Activated naive CD8-positive, alpha-beta T cell treated with anti-CD3 and anti-CD28 coated beads, Interleukin-2, amount 50 U/mL, for 24 hours (primary cell): Measurements from ENCODE around the gene CLCA4.
"Not testable (repeated sequence)": the region's sequence is repeated elsewhere in the genome, so short reads cannot be mapped to it uniquely, and the experiment has no call there.

Experiments used
- ATAC-seq: fragments of 150-1000 bp; cut with Tn5 transposase; one replicate; pipeline ENCODE4 v1.10.0; 2021
- DNase-seq: peaks from one replicate; pipeline ENCODE4 v3.0.0; 2021
- H3K27ac Mint-ChIP-seq: one replicate; pipeline ENCODE4 v1.8.0; 2021; ENCODE audit warnings: mild to moderate bottlenecking, mixed read lengths
- H3K27me3 Mint-ChIP-seq: one replicate; pipeline ENCODE4 v1.8.0; 2021; ENCODE audit warnings: mixed read lengths
- H3K36me3 Mint-ChIP-seq: one replicate; pipeline ENCODE4 v1.8.0; 2021; ENCODE audit warnings: low read depth, mixed read lengths
- H3K4me1 Mint-ChIP-seq: one replicate; pipeline ENCODE4 v1.8.0; 2021; ENCODE audit warnings: mixed read lengths
- H3K4me3 Mint-ChIP-seq: one replicate; pipeline ENCODE4 v1.8.0; 2021; ENCODE audit warnings: mild to moderate bottlenecking, moderate library complexity, mixed read lengths
- H3K9me3 Mint-ChIP-seq: one replicate; pipeline ENCODE4 v1.8.0; 2021; ENCODE audit warnings: mixed read lengths

CLCA4 gene

DNA sequence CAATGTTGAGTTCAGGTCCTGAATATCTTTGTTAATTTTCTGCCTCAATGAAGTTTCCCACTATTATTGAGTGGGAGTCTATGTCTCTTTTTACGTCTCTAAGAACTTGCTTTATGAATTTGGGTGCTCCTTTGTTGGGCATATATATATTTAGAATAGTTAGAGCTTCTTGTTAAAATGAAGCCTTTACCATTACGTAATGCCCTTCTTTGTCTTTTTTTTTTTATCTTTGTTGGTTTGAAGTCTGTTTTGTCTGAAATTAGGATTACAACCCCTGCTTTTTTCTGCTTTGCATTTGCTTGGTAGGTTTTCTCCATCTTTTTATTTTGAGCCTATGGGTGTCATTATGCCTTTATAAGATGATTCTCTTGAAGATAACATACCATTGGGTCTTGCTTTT, 10.9 kb downstream of the CLCA4 start:
- ATAC-seq (no peak), DNase-seq (no peak)
- Mint-ChIP-seq H3K27me3 (peaks cover 12% of the 10 kb centered on the region), H3K36me3 (peaks cover 3% of the 10 kb centered on the region), H3K4me1 (no peaks in the 10 kb centered on the region), H3K9me3 (peaks cover 19% of the 10 kb centered on the region), H3K27ac (no peak overlapping the region), H3K4me3 (no peak overlapping the region)

DNA sequence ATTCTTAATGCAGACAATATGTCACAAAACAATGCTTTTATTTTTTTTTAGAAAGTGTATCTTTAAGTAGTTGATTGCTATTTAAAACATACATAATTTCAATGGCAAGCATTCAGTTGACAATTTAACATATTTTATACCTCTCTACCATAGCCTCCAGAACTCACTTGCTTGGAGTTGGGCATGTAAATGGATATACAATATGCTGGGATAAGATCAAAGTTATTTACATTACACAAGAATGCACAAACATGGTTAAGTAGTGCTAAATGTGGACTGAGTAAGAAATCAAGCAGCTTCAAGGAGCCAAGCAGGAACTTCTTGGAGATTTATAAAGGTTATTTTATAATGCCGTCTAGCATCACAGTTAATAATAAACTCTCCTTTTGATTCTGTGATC, 17.0 kb downstream of the CLCA4 start:
- ATAC-seq (no peak), DNase-seq (no peak)
- H3K4me3 Mint-ChIP-seq = no peak overlapping the region
- peaks cover 1% of the 10 kb centered on the region for H3K36me3 Mint-ChIP-seq
- peaks cover 11% of the 10 kb centered on the region for H3K27me3 Mint-ChIP-seq
- peaks cover 7% of the 10 kb centered on the region for H3K9me3 Mint-ChIP-seq
- no peaks in the 10 kb centered on the region for H3K4me1 Mint-ChIP-seq
- H3K27ac Mint-ChIP-seq = no peak overlapping the region

DNA sequence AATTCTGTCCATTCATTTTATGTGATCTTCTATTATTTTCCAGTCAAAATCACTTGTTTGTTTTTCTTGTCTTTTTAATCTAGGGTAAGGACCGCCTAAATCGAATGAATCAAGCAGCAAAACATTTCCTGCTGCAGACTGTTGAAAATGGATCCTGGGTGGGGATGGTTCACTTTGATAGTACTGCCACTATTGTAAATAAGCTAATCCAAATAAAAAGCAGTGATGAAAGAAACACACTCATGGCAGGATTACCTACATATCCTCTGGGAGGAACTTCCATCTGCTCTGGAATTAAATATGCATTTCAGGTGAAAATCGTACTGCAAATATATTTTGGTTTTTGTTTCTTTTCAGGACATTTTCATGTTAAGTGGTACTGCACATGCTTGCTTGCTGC, 20.5 kb downstream of the CLCA4 start:
- ATAC-seq (no peak), DNase-seq (no peak)
- Mint-ChIP-seq H3K4me1 (no peaks in the 10 kb centered on the region), H3K36me3 (no peaks in the 10 kb centered on the region), H3K27me3 (peaks cover 5% of the 10 kb centered on the region), H3K9me3 (no peaks in the 10 kb centered on the region), H3K4me3 (no peak overlapping the region), H3K27ac (no peak overlapping the region)

DNA sequence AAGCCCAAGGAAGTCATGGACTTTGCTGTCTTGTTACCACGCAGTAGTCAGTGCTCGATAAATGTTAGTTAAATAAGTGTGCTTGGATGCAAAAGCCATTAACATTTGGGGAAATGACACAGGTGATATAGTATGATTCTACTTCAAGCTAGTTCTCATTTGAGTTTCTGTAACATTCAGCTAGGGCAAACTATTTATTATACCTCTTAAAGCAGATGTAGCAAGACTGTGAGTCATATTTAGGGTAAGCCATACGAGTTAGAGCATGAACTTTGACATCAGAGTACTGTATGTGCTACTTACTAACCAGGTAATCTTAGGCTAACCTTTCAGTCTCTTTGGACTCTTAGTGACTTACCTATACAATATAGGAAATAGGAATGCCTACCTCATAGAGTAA, 21.0 kb downstream of the CLCA4 start:
- Mint-ChIP-seq H3K36me3 (no peaks in the 10 kb centered on the region), H3K4me3 (no peak overlapping the region), H3K27ac (no peak overlapping the region)

DNA sequence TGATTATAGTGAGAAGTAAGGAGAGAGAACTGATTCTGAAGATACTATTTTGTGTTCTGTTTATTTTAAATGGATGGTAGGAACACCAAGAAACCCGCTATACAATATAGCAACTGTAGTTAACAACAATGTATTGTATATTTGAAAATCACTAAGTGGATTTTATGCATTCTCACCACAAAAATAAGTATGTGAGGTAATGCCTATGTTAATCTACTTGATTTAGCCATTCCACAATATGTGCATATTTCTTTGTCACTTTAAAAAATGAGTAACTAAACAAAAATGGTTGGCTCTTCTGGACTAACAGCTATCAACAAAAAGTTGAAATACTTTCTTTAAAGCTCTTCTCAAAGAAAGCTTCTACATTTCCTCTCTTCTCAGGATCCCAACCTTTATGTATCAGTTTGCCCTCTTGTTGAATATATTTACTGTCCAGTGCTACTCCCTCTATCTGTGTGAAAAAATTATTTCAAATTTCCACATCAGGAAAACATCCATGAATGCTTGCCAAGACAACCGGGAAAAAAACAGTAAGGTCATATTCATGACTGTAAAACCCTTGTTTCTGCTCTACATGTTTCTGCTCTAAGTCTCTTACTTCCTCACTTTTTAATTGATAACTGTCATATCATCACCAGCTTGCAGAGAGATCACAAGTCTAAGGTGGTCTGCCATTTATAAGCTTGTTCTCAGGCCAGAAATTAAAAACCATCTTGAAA, 27.0 kb downstream of the CLCA4 start:
- Mint-ChIP-seq H3K9me3 (no peaks in the 10 kb centered on the region), H3K36me3 (no peaks in the 10 kb centered on the region), H3K4me3 (no peak overlapping the region), H3K4me1 (no peaks in the 10 kb centered on the region), H3K27me3 (peaks cover 6% of the 10 kb centered on the region), H3K27ac (no peak overlapping the region)
- DNase-seq (no peak), ATAC-seq (no peak)

More for the DNA sequence above, 21.0 kb downstream of the CLCA4 start:
- no peaks in the 10 kb centered on the region for H3K4me1 Mint-ChIP-seq
- H3K9me3 Mint-ChIP-seq = no peaks in the 10 kb centered on the region
- DNase-seq (no peak), ATAC-seq (no peak)
- H3K27me3 Mint-ChIP-seq = peaks cover 5% of the 10 kb centered on the region

DNA sequence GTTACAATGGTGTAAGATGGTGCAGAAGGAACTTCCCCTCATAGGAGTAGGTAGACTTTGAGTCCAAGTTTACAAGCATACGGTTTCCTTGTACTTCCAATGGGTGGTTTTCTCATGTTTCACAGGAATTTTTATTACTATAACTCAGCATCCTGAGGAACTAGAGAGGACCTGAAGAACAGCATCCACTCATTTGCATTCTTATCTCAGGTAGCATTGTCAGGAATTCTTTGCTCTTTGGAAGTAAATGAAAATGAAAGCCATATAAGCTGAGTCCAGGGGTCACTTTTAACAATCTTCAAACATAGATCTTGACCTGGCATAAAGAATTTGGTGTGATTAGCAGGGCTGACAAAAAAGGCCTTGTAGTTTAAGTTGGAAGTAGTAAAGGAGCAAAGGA, 34.4 kb downstream of the CLCA4 start:
- Mint-ChIP-seq H3K27me3 (peaks cover 4% of the 10 kb centered on the region), H3K27ac (no peak overlapping the region), H3K9me3 (no peaks in the 10 kb centered on the region), H3K36me3 (no peaks in the 10 kb centered on the region), H3K4me3 (no peak overlapping the region), H3K4me1 (no peaks in the 10 kb centered on the region)
- DNase-seq (no peak), ATAC-seq (no peak)

DNA sequence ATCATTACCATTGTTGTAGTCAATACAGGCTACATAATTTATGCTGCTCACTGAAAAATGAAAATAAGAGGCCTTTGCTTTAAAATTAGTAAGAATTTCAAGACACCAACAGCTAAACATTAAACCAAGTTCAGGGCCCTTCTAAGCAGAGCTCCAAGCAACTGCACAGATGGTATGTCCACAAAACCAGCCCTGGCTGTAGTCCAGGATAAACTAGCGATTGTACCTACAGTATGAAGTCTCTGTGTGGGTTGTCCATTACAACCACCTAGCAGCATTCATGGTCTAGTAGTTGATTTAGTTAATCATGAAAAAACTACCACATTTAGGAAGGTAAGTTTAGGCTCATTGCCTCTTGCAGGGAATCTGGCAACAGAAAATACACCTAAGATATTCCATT, 35.3 kb downstream of the CLCA4 start:
- Mint-ChIP-seq H3K27ac (no peak overlapping the region), H3K4me3 (no peak overlapping the region), H3K4me1 (no peaks in the 10 kb centered on the region), H3K9me3 (no peaks in the 10 kb centered on the region), H3K36me3 (no peaks in the 10 kb centered on the region), H3K27me3 (peaks cover 4% of the 10 kb centered on the region)
- no peak for ATAC-seq
- DNase-seq = no peak

DNA sequence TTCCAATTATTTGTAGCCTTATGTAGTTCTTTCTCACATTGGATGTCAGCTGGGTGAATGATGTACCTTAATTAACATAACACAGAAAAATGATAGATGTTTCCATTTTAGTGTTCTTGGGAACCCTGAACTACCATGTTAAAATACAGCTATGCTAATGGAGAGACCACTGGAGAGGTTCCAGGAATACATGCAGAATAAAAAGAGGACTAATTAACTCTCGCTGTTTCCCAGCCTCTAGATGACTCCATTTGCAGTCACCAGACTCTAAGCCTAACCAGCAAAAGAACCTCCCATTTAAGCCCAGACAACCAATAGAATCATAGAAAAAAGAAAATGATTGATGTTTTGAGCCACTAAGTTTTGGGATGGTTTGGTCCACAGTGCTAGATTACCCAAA, 36.2 kb downstream of the CLCA4 start:
- H3K27me3 Mint-ChIP-seq = peaks cover 9% of the 10 kb centered on the region
- H3K4me3 Mint-ChIP-seq = no peak overlapping the region
- no peak for DNase-seq
- no peaks in the 10 kb centered on the region for H3K9me3 Mint-ChIP-seq
- H3K36me3 Mint-ChIP-seq = no peaks in the 10 kb centered on the region
- no peak for ATAC-seq
- H3K27ac Mint-ChIP-seq = no peak overlapping the region
- no peaks in the 10 kb centered on the region for H3K4me1 Mint-ChIP-seq

DNA sequence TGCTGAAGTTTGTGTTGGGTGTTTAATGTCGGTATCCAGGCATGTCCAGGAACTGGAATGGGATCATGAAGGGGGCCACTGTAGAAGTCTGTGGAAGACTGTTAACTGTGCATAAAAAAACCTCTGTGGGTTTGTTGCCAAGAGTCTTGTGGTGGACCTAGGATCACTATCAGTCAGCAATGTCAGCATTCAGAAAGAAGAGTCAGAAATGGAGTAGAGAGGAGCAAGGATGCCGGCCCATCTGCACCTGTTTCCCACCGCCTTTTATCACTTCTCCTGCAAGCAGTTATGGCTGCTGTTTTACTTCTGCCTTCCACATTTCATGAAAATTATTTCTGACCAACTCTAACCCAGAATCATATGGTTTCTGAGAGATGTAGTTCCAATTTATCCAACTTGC, 36.7 kb downstream of the CLCA4 start:
- DNase-seq = no peak
- Mint-ChIP-seq H3K4me1 (no peaks in the 10 kb centered on the region), H3K27ac (no peak overlapping the region), H3K36me3 (no peaks in the 10 kb centered on the region), H3K9me3 (no peaks in the 10 kb centered on the region), H3K4me3 (no peak overlapping the region), H3K27me3 (peaks cover 6% of the 10 kb centered on the region)
- ATAC-seq = no peak

DNA sequence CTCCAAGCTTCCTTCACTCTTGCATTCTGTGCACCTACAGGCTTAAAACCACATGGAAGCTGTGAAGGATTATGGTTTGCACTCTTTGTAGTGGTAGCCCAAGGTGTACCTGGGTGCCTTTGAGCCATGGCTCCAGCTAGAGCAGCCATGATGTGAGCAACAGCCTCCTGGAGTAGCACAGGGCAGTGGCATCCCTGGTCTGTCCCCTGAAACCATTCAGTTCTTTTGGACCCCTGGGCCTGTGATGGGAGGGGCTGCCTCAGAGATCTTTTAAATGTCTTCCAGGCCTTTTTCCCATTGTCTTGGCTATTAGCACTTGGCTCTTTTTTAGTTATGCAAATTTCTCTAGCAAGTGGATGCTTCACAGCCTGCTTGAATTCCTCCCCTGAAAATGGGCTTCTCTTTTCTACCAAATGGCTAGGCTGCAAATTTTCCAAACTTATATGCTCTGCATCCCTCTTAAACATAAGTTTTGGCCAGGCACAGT, 47.4 kb downstream of the CLCA4 start:
- ATAC-seq (no peak), DNase-seq (no peak)
- Mint-ChIP-seq H3K36me3 (peaks cover 4% of the 10 kb centered on the region), H3K9me3 (peaks cover 16% of the 10 kb centered on the region), H3K27ac (no peak overlapping the region), H3K4me3 (no peak overlapping the region), H3K4me1 (no peaks in the 10 kb centered on the region), H3K27me3 (peaks cover 5% of the 10 kb centered on the region)

DNA sequence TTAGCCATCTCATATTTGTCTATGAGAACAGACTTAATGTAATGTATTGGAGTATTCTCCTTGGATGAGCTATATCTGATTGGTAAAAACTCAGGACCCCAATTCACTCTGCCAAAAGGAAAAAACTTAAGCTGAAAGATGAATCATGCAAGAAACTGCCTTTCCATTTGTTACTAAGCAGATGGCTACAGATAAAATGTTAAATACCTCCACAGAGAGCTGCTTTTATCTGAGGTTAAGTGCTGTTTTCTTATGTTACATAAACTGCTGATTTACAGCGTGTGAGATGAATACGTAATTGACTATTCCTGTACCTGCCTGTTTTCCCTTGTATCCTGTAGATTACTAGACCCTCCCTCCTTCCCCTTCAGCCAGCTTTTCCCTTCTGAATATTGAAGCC, 49.3 kb downstream of the CLCA4 start:
- H3K9me3 Mint-ChIP-seq = peaks cover 16% of the 10 kb centered on the region
- DNase-seq (no peak), ATAC-seq (no peak)
- H3K36me3 Mint-ChIP-seq = peaks cover 4% of the 10 kb centered on the region
- peaks cover 5% of the 10 kb centered on the region for H3K27me3 Mint-ChIP-seq
- H3K27ac Mint-ChIP-seq = no peak overlapping the region
- no peaks in the 10 kb centered on the region for H3K4me1 Mint-ChIP-seq
- H3K4me3 Mint-ChIP-seq = no peak overlapping the region

DNA sequence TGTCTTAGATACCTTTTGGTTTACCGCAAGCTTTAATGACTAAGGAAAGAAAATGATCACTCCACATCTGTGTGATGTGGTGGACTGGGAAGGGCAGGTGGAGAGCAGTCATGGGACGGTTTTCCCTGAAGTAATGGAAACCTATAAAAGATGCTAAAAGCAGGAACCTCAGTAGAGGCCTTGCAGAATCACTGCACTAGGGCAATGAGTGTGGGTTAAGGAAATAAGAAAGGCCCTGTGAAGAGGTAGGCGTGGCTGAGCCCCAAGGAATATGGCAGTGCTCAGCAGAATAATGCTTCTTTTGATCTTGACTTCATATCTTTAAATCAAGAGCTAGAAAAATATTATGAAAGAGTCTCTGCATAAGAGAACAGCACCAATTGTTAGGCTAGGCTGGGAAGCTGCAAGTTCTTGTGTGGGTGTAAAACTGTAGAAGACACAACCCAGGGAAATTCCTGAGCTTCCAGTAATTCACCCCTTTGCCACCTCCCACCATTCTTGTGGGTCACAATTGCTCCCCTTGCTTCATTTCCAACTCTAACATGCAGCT, 49.9 kb downstream of the CLCA4 start:
- Mint-ChIP-seq H3K9me3 (peaks cover 16% of the 10 kb centered on the region), H3K27me3 (peaks cover 2% of the 10 kb centered on the region), H3K4me1 (no peaks in the 10 kb centered on the region), H3K4me3 (no peak overlapping the region), H3K36me3 (peaks cover 4% of the 10 kb centered on the region), H3K27ac (no peak overlapping the region)
- DNase-seq (no peak), ATAC-seq (no peak)

DNA sequence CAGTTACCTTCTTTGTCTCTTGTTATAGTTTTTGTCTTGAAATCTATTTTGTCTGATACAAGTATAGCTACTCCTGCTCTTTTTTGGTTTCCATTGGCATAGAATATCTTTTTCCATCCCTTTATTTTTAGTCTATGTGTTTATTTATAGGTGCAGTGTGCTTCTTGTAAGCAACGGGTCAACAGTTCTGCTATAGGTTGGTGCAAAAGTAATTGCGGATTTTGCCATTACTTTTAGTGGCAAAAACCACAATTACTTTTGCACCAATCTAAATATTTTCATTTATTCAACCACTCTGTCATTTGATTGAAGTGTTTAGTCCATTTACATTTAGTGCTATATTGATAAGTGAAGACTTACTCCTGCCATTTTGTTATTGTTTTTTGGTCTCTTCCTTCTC, 59.2 kb downstream of the CLCA4 start:
- not testable (repeated sequence) for DNase-seq, H3K4me1 Mint-ChIP-seq, H3K27ac Mint-ChIP-seq, H3K27me3 Mint-ChIP-seq, H3K4me3 Mint-ChIP-seq, ATAC-seq, H3K36me3 Mint-ChIP-seq
- H3K9me3 Mint-ChIP-seq = peaks cover 12% of the 10 kb centered on the region

DNA sequence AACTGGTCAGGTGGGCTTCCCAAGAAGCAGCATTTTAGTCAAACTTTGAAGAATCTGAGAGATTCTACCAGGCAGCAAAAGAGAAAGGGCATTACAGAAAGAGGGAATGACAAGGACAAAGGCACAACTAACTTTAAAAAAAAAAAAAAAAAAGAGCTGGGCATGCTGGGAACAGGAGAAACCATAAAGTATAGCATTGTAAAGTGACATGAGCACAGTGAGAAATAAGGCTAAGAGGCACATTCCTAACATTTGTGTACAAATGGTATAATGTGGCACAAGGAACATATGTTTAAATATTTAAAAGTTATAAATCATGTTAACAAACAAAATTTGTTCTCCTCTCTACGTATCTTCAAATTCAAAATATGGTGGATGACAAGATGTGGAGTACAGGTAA, 69.6 kb downstream of the CLCA4 start:
- Mint-ChIP-seq H3K27me3 (peaks cover 2% of the 10 kb centered on the region), H3K9me3 (peaks cover 21% of the 10 kb centered on the region), H3K27ac (peak overlapping the region; percentile 13), H3K4me1 (peaks cover 11% of the 10 kb centered on the region), H3K36me3 (peaks cover 6% of the 10 kb centered on the region), H3K4me3 (no peak overlapping the region)
- DNase-seq (no peak), ATAC-seq (no peak)

DNA sequence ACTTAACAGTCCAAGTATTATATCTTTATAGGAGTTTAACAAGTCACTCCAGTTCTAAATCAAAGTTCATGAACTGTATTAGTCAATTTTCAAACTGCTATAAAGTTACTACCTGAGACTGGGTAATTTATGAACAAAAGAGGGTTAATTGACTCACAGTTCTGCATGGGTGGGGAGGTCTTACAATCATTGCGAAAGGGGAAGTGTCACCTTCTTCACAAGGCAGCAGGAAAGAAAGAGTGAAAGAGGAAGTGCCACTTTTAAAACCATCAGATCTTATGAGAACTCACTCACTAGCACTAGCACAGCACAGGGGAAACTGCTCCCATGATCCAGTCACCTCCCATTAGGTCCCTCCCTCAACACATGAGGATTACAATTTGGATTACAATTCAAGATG, 70.0 kb downstream of the CLCA4 start:
- Mint-ChIP-seq H3K27ac (peak overlapping the region; percentile 13), H3K4me3 (no peak overlapping the region), H3K27me3 (peaks cover 2% of the 10 kb centered on the region), H3K9me3 (peaks cover 17% of the 10 kb centered on the region), H3K4me1 (peaks cover 11% of the 10 kb centered on the region), H3K36me3 (peaks cover 6% of the 10 kb centered on the region)
- ATAC-seq (peak; percentile 75), DNase-seq (no peak)
